Neural cell (in vitro differentiated cells): ENCODE measurements around the gene ZC3H7B. TPM values are rescaled to one million over a fixed set of nuclear protein-coding genes. Genes with fewer than 3 reads are reported as not detected.

Experiments
- H2AFZ ChIP-seq: fragments of 200-600, 300-800 bp; sonication (generic), shearing (Covaris generic); 2 replicates; pipeline ENCODE4 v1.6.0; 2014; ENCODE audit warnings: low read depth, mild to moderate bottlenecking, antibody characterized with exemption, low read length, moderate library complexity
- H3F3A ChIP-seq: fragments of 200-600 bp; shearing (Covaris generic); 2 replicates; pipeline ENCODE4 v1.6.1; 2016; ENCODE audit warnings: mild to moderate bottlenecking, moderate library complexity, mixed read lengths, antibody characterized with exemption, low read length; ENCODE audit not compliant: insufficient read depth, poor library complexity, severe bottlenecking
- H3K27ac ChIP-seq: fragments of 200-600, 300-800 bp; sonication (generic), shearing (Covaris generic); 2 replicates; pipeline ENCODE4 v1.5.1; 2014; ENCODE audit warnings: mild to moderate bottlenecking, low read length, moderate library complexity
- H3K27me3 ChIP-seq: fragments of 300-800, 200-600 bp; sonication (generic), shearing (Covaris generic); 2 replicates; pipeline ENCODE4 v1.6.0; 2014; ENCODE audit warnings: mild to moderate bottlenecking, low read depth, low read length, moderate library complexity; ENCODE audit not compliant: insufficient read depth
- H3K36me3 ChIP-seq: fragments of 300-800, 200-600 bp; sonication (generic), shearing (Covaris generic); 2 replicates; pipeline ENCODE4 v1.5.1; 2014; ENCODE audit warnings: mild to moderate bottlenecking, antibody characterized with exemption, low read length, moderate library complexity; ENCODE audit not compliant: insufficient read depth
- H3K4me2 ChIP-seq: fragments of 300-800, 200-600 bp; sonication (generic), shearing (Covaris generic); 2 replicates; pipeline ENCODE4 v1.6.0; 2014; ENCODE audit warnings: mild to moderate bottlenecking, low read length
- H3K4me3 ChIP-seq: fragments of 300-800, 200-600 bp; sonication (generic), shearing (Covaris generic); 2 replicates; pipeline ENCODE4 v1.5.1; 2014; ENCODE audit warnings: mild to moderate bottlenecking, low read length, moderate library complexity
- H3K79me2 ChIP-seq: fragments of 200-600 bp; shearing (Covaris generic); replicated peaks from 2 replicates; pipeline ENCODE4 v1.6.0; 2014; ENCODE audit warnings: mild to moderate bottlenecking, low read length, moderate library complexity; ENCODE audit not compliant: insufficient read depth
- H3K9ac ChIP-seq: fragments of 300-800, 200-600 bp; sonication (generic), shearing (Covaris generic); 2 replicates; pipeline ENCODE4 v1.6.1; 2016; ENCODE audit warnings: mild to moderate bottlenecking, low read length, mixed read lengths
- H3K9me2 ChIP-seq: fragments of 200-600 bp; shearing (Covaris generic); 2 replicates; pipeline ENCODE4 v1.6.1; 2016; ENCODE audit warnings: mild to moderate bottlenecking, low read length, mixed read lengths; ENCODE audit not compliant: insufficient read depth
- H3K9me3 ChIP-seq: fragments of 200-600, 300-800 bp; sonication (generic), shearing (Covaris generic); 2 replicates; pipeline ENCODE4 v1.6.1; 2016; ENCODE audit warnings: mild to moderate bottlenecking, mixed run types, low read length, moderate library complexity, mixed read lengths
- H4K20me1 ChIP-seq: fragments of 200-600 bp; shearing (Covaris generic); 2 replicates; pipeline ENCODE4 v1.6.1; 2016; ENCODE audit warnings: mild to moderate bottlenecking, mixed run types; ENCODE audit not compliant: insufficient read depth
- EP300 ChIP-seq: fragments of 450-650 bp; conservative IDR thresholded peaks from 2 replicates; pipeline ENCODE4 v1.6.1; 2014; ENCODE audit warnings: antibody characterized with exemption, mild to moderate bottlenecking, moderate library complexity; ENCODE audit not compliant: poor library complexity, severe bottlenecking
- EZH2 ChIP-seq: fragments of 200-600, 300-800 bp; shearing (Covaris generic), sonication (generic); IDR thresholded peaks from 2 replicates; pipeline ENCODE4 v1.6.1; 2014; ENCODE audit warnings: antibody characterized with exemption, low read length, borderline replicate concordance, mild to moderate bottlenecking; ENCODE audit not compliant: insufficient read depth, poor library complexity, severe bottlenecking
- MXI1 ChIP-seq: fragments of 450-650 bp; conservative IDR thresholded peaks from 2 replicates; pipeline ENCODE4 v1.6.1; 2014; ENCODE audit warnings: antibody characterized with exemption, mild to moderate bottlenecking; ENCODE audit not compliant: poor library complexity, severe bottlenecking
- POLR2AphosphoS5 ChIP-seq: IDR thresholded peaks from 2 replicates; pipeline ENCODE4 v1.6.1; 2012
- RAD21 ChIP-seq: fragments of 450-650 bp; conservative IDR thresholded peaks from 2 replicates; pipeline ENCODE4 v1.6.1; 2014; ENCODE audit warnings: antibody characterized with exemption, mild to moderate bottlenecking, moderate library complexity
- REST ChIP-seq: IDR thresholded peaks from 2 replicates; pipeline ENCODE4 v1.6.1; 2012; ENCODE audit warnings: borderline replicate concordance
- SMC3 ChIP-seq: fragments of 450-650 bp; conservative IDR thresholded peaks from 2 replicates; pipeline ENCODE4 v1.6.1; 2014; ENCODE audit warnings: antibody characterized with exemption, mild to moderate bottlenecking, moderate library complexity; ENCODE audit not compliant: poor library complexity
- TAF1 ChIP-seq: IDR thresholded peaks from 2 replicates; pipeline ENCODE4 v1.6.1; 2012; ENCODE audit warnings: low read depth
- polyA plus RNA-seq: library from polyadenylated mRNA; depleted of rRNA; stranded (reverse); fragments of >200 nt; gene quantifications from 2 replicates; pipeline ENCODE4 v1.2.3, GENCODE V29; 2014
- TF ChIP-seq, protein P1 (sequence below): fragments of 450-650 bp; IDR thresholded peaks from 2 replicates; pipeline ENCODE4 v1.5.1; 2014; ENCODE audit warnings: antibody characterized with exemption, mild to moderate bottlenecking, moderate library complexity; ENCODE audit not compliant: poor library complexity, severe bottlenecking

The ZC3H7B gene
- polyA plus RNA-seq, 1 donor from 2014 or later: 34.6 TPM

GRCh38 chr22:41361716-41362310 is 60.5 kb downstream of the ZC3H7B start:
- Histone ChIP-seq H3F3A (no peaks in the 10 kb centered on the region), H3K9me2 (no peaks in the 10 kb centered on the region), H3K27ac (no peak overlapping the region), H2AFZ (no peak overlapping the region), H3K79me2 (no peaks in the 10 kb centered on the region), H4K20me1 (no peaks in the 10 kb centered on the region), H3K9ac (no peak overlapping the region), H3K36me3 (no peaks in the 10 kb centered on the region), H3K27me3 (no peaks in the 10 kb centered on the region), H3K4me2 (no peak overlapping the region), H3K9me3 (no peaks in the 10 kb centered on the region), H3K4me3 (no peak overlapping the region)
- no peak for TF ChIP-seq TAF1
- no peak for TF ChIP-seq REST
- TF ChIP-seq, protein P1, sequence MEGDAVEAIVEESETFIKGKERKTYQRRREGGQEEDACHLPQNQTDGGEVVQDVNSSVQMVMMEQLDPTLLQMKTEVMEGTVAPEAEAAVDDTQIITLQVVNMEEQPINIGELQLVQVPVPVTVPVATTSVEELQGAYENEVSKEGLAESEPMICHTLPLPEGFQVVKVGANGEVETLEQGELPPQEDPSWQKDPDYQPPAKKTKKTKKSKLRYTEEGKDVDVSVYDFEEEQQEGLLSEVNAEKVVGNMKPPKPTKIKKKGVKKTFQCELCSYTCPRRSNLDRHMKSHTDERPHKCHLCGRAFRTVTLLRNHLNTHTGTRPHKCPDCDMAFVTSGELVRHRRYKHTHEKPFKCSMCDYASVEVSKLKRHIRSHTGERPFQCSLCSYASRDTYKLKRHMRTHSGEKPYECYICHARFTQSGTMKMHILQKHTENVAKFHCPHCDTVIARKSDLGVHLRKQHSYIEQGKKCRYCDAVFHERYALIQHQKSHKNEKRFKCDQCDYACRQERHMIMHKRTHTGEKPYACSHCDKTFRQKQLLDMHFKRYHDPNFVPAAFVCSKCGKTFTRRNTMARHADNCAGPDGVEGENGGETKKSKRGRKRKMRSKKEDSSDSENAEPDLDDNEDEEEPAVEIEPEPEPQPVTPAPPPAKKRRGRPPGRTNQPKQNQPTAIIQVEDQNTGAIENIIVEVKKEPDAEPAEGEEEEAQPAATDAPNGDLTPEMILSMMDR: no peak
- no peak for TF ChIP-seq EZH2
- no peak for TF ChIP-seq SMC3
- no peak for TF ChIP-seq EP300
- TF ChIP-seq MXI1: no peak
- no peak for TF ChIP-seq POLR2AphosphoS5
- no peak for TF ChIP-seq RAD21

GRCh38 chr22:41362615-41363014 is 61.3 kb downstream of the ZC3H7B start:
- no peaks in the 10 kb centered on the region for H4K20me1 ChIP-seq
- no peaks in the 10 kb centered on the region for H3K79me2 ChIP-seq
- no peak overlapping the region for H2AFZ ChIP-seq
- H3K4me3 ChIP-seq: no peak overlapping the region
- no peak overlapping the region for H3K27ac ChIP-seq
- H3K36me3 ChIP-seq: no peaks in the 10 kb centered on the region
- H3K9me3 ChIP-seq: no peaks in the 10 kb centered on the region
- no peaks in the 10 kb centered on the region for H3K27me3 ChIP-seq
- H3F3A ChIP-seq: no peaks in the 10 kb centered on the region
- H3K4me2 ChIP-seq: no peak overlapping the region
- no peak overlapping the region for H3K9ac ChIP-seq
- H3K9me2 ChIP-seq: no peaks in the 10 kb centered on the region
- TF ChIP-seq POLR2AphosphoS5 (no peak), MXI1 (no peak), EZH2 (no peak), TAF1 (no peak), RAD21 (no peak), SMC3 (no peak), EP300 (no peak), REST (no peak)
- TF ChIP-seq, protein P1: no peak
